ENCODE data around the gene SRGAP1. TPM values are rescaled to one million over a fixed set of nuclear protein-coding genes. Genes with fewer than 3 reads are reported as not detected.

The SRGAP1 gene
- total and polyA plus RNA-seq, 2 of the 8 experiments (the other 6 are each of a cell fraction or from before 2014, with no cell fraction given), result 3.2 to 7.3 TPM

GRCh38 chr12:63978519-63978918 is 134.0 kb downstream of the SRGAP1 start:
- no peaks in the 10 kb centered on the region for H3K79me2 ChIP-seq (ENCODE audit: control insufficient read depth in 1 of 2, insufficient read depth in 2 of 2, low read length in 2 of 2)
- no peak overlapping the region for H3K56ac ChIP-seq (replicated peaks; ENCODE audit: insufficient read length, low read depth, low read length)
- H3K27ac ChIP-seq (ENCODE audit: low read depth, low read length), result no peak overlapping the region
- H3K4ac ChIP-seq (replicated peaks; ENCODE audit: insufficient read length, low read depth, low read length), result no peak overlapping the region
- H3K27me3 ChIP-seq (replicated peaks in 1 of 4; ENCODE audit: control insufficient read depth in 3 of 4, extremely low read depth in 1 of 4, insufficient read depth in 3 of 4, low read length in 3 of 4), result no peaks in the 10 kb centered on the region
- H3K36me3 ChIP-seq (ENCODE audit: control insufficient read depth in 2 of 4, insufficient read depth in 4 of 4, low read length in 3 of 4), result no peaks in the 10 kb centered on the region
- no peak overlapping the region for H4K91ac ChIP-seq (replicated peaks; ENCODE audit: insufficient read length, low read length)
- H2AK5ac ChIP-seq (ENCODE audit: low read depth, low read length), result no peak overlapping the region
- ChIA-PET CTCF (ENCODE audit: partially characterized antibody) (no interaction called here), POLR2A (ENCODE audit: partially characterized antibody) (no interaction called here)
- no peak overlapping the region for H3K23ac ChIP-seq (ENCODE audit: insufficient read length)
- no peak overlapping the region for H2BK20ac ChIP-seq (ENCODE audit: low read length)
- no peak overlapping the region for H4K8ac ChIP-seq (ENCODE audit: extremely low read depth, insufficient read depth, low read length)
- H3K23me2 ChIP-seq (ENCODE audit: low read depth, low read length), result no peaks in the 10 kb centered on the region
- H3K79me1 ChIP-seq (ENCODE audit: low read depth, low read length), result no peaks in the 10 kb centered on the region
- no peak overlapping the region for H3K18ac ChIP-seq (ENCODE audit: extremely low read depth, low read length)
- H2BK5ac ChIP-seq (ENCODE audit: low read depth, low read length), result no peak overlapping the region
- WGBS, 2 experiments (ENCODE audit: extremely low coverage in 1 of 2, insufficient coverage in 1 of 2, insufficient read length in 1 of 2, insufficient replicate concordance in 2 of 2, low coverage in 1 of 2, low lambda C conversion rate in 2 of 2, missing lambda C conversion rate in 1 of 2), result 89% methylated on average over 1 of the region's 1 CpG; no CpG with 5 or more reads in 1 of the 2 experiments
- no peak overlapping the region for H3K4me3 ChIP-seq (ENCODE audit: extremely low read depth in 1 of 4, insufficient read depth in 2 of 4, low read depth in 3 of 4, low read length in 4 of 4)
- H4K5ac ChIP-seq (ENCODE audit: insufficient read length, low read depth, low read length), result no peak overlapping the region
- no peak overlapping the region for H3K9ac ChIP-seq (replicated peaks in 1 of 4; ENCODE audit: extremely low read depth in 1 of 4, low read depth in 3 of 4, low read length in 3 of 4)
- H2BK12ac ChIP-seq (ENCODE audit: low read depth, low read length), result no peak overlapping the region
- no peak overlapping the region for H2BK120ac ChIP-seq (replicated peaks; ENCODE audit: low read depth, low read length)
- no peak overlapping the region for H3K14ac ChIP-seq (ENCODE audit: insufficient read length)
- no peaks in the 10 kb centered on the region for H4K20me1 ChIP-seq (replicated peaks in 1 of 2; ENCODE audit: control insufficient read depth in 1 of 2, insufficient read depth in 2 of 2, low read length in 2 of 2)
- no peak overlapping the region for H2AFZ ChIP-seq (ENCODE audit: low read length)
- H3K4me2 ChIP-seq (ENCODE audit: insufficient read depth in 1 of 2, low read depth in 2 of 2, low read length in 2 of 2), result no peak overlapping the region
- no peaks in the 10 kb centered on the region for H3K9me3 ChIP-seq (ENCODE audit: insufficient read depth in 2 of 2, low read depth in 1 of 2, low read length in 1 of 2)
- peaks cover 0 to 3% (median 2%) of the 10 kb centered on the region in 4 experiments; a peak in 2 of 7 replicates for H3K4me1 ChIP-seq (replicated peaks in 1 of 4; ENCODE audit: control insufficient read depth in 3 of 4, insufficient read depth in 4 of 4, low read length in 3 of 4)
- no peak overlapping the region for H2BK15ac ChIP-seq (ENCODE audit: low read length)
- DNase-seq (ENCODE audit: low read depth in 1 of 2, low spot score in 2 of 2) (no peak), FAIRE-seq (no peak)
- no peak for TF ChIP-seq ASH2L (IDR thresholded peaks at IDR 0.05; ENCODE audit: low read length)
- no peak for TF ChIP-seq NANOG (IDR thresholded peaks at IDR 0.05; ENCODE audit: insufficient read depth, low read depth, low read length, poor library complexity, severe bottlenecking)
- no peak for TF ChIP-seq SIRT6 (IDR thresholded peaks at IDR 0.05; ENCODE audit: low read length)
- no peak for TF ChIP-seq SIN3A (conservative IDR thresholded peaks at IDR 0.05 in 1 of 2, IDR thresholded peaks at IDR 0.05 in 1 of 2; ENCODE audit: low read depth in 1 of 2, low read length in 2 of 2)
- TF ChIP-seq SRF (IDR thresholded peaks at IDR 0.05; ENCODE audit: low read depth, low read length), result no peak
- TF ChIP-seq FOSL1 (IDR thresholded peaks at IDR 0.05; ENCODE audit: insufficient read depth, low read depth, low read length), result no peak
- no peak for TF ChIP-seq CBX8 (IDR thresholded peaks at IDR 0.05; ENCODE audit: borderline replicate concordance, low read depth, low read length)
- no peak for TF ChIP-seq MAX (IDR thresholded peaks at IDR 0.05)
- no peak for TF ChIP-seq CBX5 (IDR thresholded peaks at IDR 0.05; ENCODE audit: low read depth, low read length)
- TF ChIP-seq ZNF274 (IDR thresholded peaks at IDR 0.05; ENCODE audit: borderline replicate concordance, extremely low read depth, low read length), result no peak
- TF ChIP-seq CREB1 (IDR thresholded peaks at IDR 0.05), result no peak
- TF ChIP-seq GABPA (IDR thresholded peaks at IDR 0.05; ENCODE audit: borderline replicate concordance, insufficient read depth, low read length), result no peak
- no peak for TF ChIP-seq TEAD4 (IDR thresholded peaks at IDR 0.05; ENCODE audit: low read depth, low read length)
- no peak for TF ChIP-seq RXRA (IDR thresholded peaks at IDR 0.05; ENCODE audit: insufficient read depth, low read depth, low read length)
- TF ChIP-seq PHF8 (conservative IDR thresholded peaks at IDR 0.05; ENCODE audit: low read depth, low read length), result no peak
